Measurements from ENCODE around the gene DNMBP. TPM values are rescaled to one million over a fixed set of nuclear protein-coding genes. Genes with fewer than 3 reads are reported as not detected.
A peak's percentile ranks its signal among the peaks of the same experiment; 100 is the strongest.

Gene DNMBP
- total RNA-seq, 2 experiments from 2014 or later, result 2.2 to 2.3 TPM

- DNase-seq (no peak), ATAC-seq (ENCODE audit: poor library complexity) (no peak)
- Mint-ChIP-seq H3K36me3 (ENCODE audit: low read depth) (no peaks in the 10 kb centered on the region), H3K9me3 (no peaks in the 10 kb centered on the region), H3K4me1 (ENCODE audit: low read depth) (no peaks in the 10 kb centered on the region), H3K27me3 (peaks cover 21% of the 10 kb centered on the region), H3K27ac (no peak overlapping the region), H3K4me3 (no peak overlapping the region)
- no peaks in the 10 kb centered on the region for H3K4me1 ChIP-seq (ENCODE audit: insufficient read depth, low read length)
- peaks cover 0 to 3% of the 10 kb centered on the region in 2 experiments for H3K9me3 ChIP-seq (ENCODE audit: control insufficient read depth in 1 of 2, insufficient read depth in 1 of 2, low read length in 2 of 2)
- no peak overlapping the region for H3K4me3 ChIP-seq (ENCODE audit: low read length)
- H3K27me3 ChIP-seq (ENCODE audit: control insufficient read depth in 1 of 2, insufficient read depth in 2 of 2, low read length in 2 of 2), result peaks cover 2 to 3% of the 10 kb centered on the region in 2 experiments
- ChIA-PET POLR2A (no interaction called here), CTCF (no interaction called here)
- no peak for TF ChIP-seq CTCF (IDR thresholded peaks at IDR 0.05)
- H3K36me3 ChIP-seq (ENCODE audit: insufficient read depth, low read length), result no peaks in the 10 kb centered on the region
- intact Hi-C loops (cut with DNase I, micrococcal nuclease), result no loop called here
- H3K27ac ChIP-seq (ENCODE audit: low read depth in 1 of 2, low read length in 2 of 2), result no peak overlapping the region
These were observed 44.1 kb upstream of the DNMBP start for GRCh38 chr10:100053686-100054460.

- peaks cover 10% of the 10 kb centered on the region for H3K27me3 Mint-ChIP-seq
- ATAC-seq (ENCODE audit: poor library complexity), result peak; percentile 56
- ChIA-PET POLR2A (interaction anchor here (0.7 kb wide), 1 partner anchor 200 kb away, joined by 4 read pairs; no protein-coding TSS in a partner anchor), CTCF (interaction anchor here (0.7 to 3.3 kb wide), 9 partner anchors 11 to 200 kb away, joined by 3 to 41 read pairs (median 4); partner anchors contain the start of gene DNMBP)
- H3K27ac Mint-ChIP-seq, result no peak overlapping the region
- Histone ChIP-seq H3K4me3 (ENCODE audit: low read length) (no peak overlapping the region), H3K4me1 (ENCODE audit: insufficient read depth, low read length) (no peaks in the 10 kb centered on the region), H3K27me3 (ENCODE audit: control insufficient read depth in 1 of 2, insufficient read depth in 2 of 2, low read length in 2 of 2) (no peaks in the 10 kb centered on the region), H3K27ac (ENCODE audit: low read depth in 1 of 2, low read length in 2 of 2) (no peak overlapping the region), H3K36me3 (ENCODE audit: insufficient read depth, low read length) (no peaks in the 10 kb centered on the region), H3K9me3 (ENCODE audit: control insufficient read depth in 1 of 2, insufficient read depth in 1 of 2, low read length in 2 of 2) (no peaks in the 10 kb centered on the region)
- DNase-seq, result peak; percentile 66 to 88 (median 78)
- no peaks in the 10 kb centered on the region for H3K9me3 Mint-ChIP-seq
- H3K4me3 Mint-ChIP-seq, result no peak overlapping the region
- intact Hi-C loops (cut with DNase I, micrococcal nuclease), result loop anchor here in 1 of 2 experiments (1.0 to 5.0 kb wide), 2 partner anchors 200 to 1579 kb away; no protein-coding TSS in a partner anchor
- no peaks in the 10 kb centered on the region for H3K4me1 Mint-ChIP-seq (ENCODE audit: low read depth)
- TF ChIP-seq CTCF (IDR thresholded peaks at IDR 0.05), result peak; percentile 83
- no peaks in the 10 kb centered on the region for H3K36me3 Mint-ChIP-seq (ENCODE audit: low read depth)
These were observed 36.3 kb upstream of the DNMBP start for GRCh38 chr10:100046021-100046486.

- DNase-seq, result no peak
- Mint-ChIP-seq H3K4me1 (ENCODE audit: low read depth) (no peaks in the 10 kb centered on the region), H3K27me3 (peaks cover 10% of the 10 kb centered on the region), H3K4me3 (no peak overlapping the region), H3K36me3 (ENCODE audit: low read depth) (no peaks in the 10 kb centered on the region), H3K27ac (no peak overlapping the region), H3K9me3 (no peaks in the 10 kb centered on the region)
- Histone ChIP-seq H3K4me1 (ENCODE audit: insufficient read depth, low read length) (no peaks in the 10 kb centered on the region), H3K27me3 (ENCODE audit: control insufficient read depth in 1 of 2, insufficient read depth in 2 of 2, low read length in 2 of 2) (no peaks in the 10 kb centered on the region), H3K9me3 (ENCODE audit: control insufficient read depth in 1 of 2, insufficient read depth in 1 of 2, low read length in 2 of 2) (no peaks in the 10 kb centered on the region), H3K36me3 (ENCODE audit: insufficient read depth, low read length) (no peaks in the 10 kb centered on the region), H3K4me3 (ENCODE audit: low read length) (no peak overlapping the region), H3K27ac (ENCODE audit: low read depth in 1 of 2, low read length in 2 of 2) (no peak overlapping the region)
- intact Hi-C loops (cut with DNase I, micrococcal nuclease), result loop anchor here in 1 of 2 experiments (5.0 kb wide), 1 partner anchor 1578 kb away; no protein-coding TSS in a partner anchor
- ChIA-PET CTCF (interaction anchor here (0.7 to 3.3 kb wide), 9 partner anchors 10 to 199 kb away, joined by 3 to 41 read pairs (median 4); partner anchors contain the start of gene DNMBP), POLR2A (interaction anchor here (0.7 kb wide), 1 partner anchor 200 kb away, joined by 4 read pairs; no protein-coding TSS in a partner anchor)
- ATAC-seq (ENCODE audit: poor library complexity), result no peak
- no peak for TF ChIP-seq CTCF (IDR thresholded peaks at IDR 0.05)
These were observed 35.8 kb upstream of the DNMBP start for GRCh38 chr10:100045592-100045991.
